ENCODE results near the gene LDLRAD3. TPM values are rescaled to one million over a fixed set of nuclear protein-coding genes. Genes with fewer than 3 reads are reported as not detected.

Gene LDLRAD3
- total RNA-seq, 1 experiment from 2014 or later = 4.5 TPM

- DNase-seq (ENCODE audit: low spot score) = no peak
- in situ Hi-C loops (cut with HindIII; ENCODE audit: low sequenced_read_pairs) = no loop called here
Observed at GRCh38 chr11:35924811-35925210, 19.1 kb upstream of the LDLRAD3 start.

GRCh38 chr11:35927104-35927503 lies 16.8 kb upstream of the LDLRAD3 start:
- peak; percentile 65 for DNase-seq (ENCODE audit: low spot score)
- in situ Hi-C loops (cut with HindIII; ENCODE audit: low sequenced_read_pairs) = no loop called here

- DNase-seq (ENCODE audit: low spot score) = peak; percentile 51
- in situ Hi-C loops (cut with HindIII; ENCODE audit: low sequenced_read_pairs) = no loop called here
Observed at GRCh38 chr11:35927682-35928081, 16.2 kb upstream of the LDLRAD3 start.

- no peak for DNase-seq (ENCODE audit: low spot score)
- in situ Hi-C loops (cut with HindIII; ENCODE audit: low sequenced_read_pairs) = no loop called here
Observed at GRCh38 chr11:35928688-35929395, 15.0 kb upstream of the LDLRAD3 start.

- no peak for DNase-seq (ENCODE audit: low spot score)
- in situ Hi-C loops (cut with HindIII; ENCODE audit: low sequenced_read_pairs) = no loop called here
Observed at GRCh38 chr11:35930466-35930865, 13.4 kb upstream of the LDLRAD3 start.

- DNase-seq (ENCODE audit: low spot score) = no peak
- in situ Hi-C loops (cut with HindIII; ENCODE audit: low sequenced_read_pairs) = no loop called here
Observed at GRCh38 chr11:35932121-35932520, 11.7 kb upstream of the LDLRAD3 start.

DNA sequence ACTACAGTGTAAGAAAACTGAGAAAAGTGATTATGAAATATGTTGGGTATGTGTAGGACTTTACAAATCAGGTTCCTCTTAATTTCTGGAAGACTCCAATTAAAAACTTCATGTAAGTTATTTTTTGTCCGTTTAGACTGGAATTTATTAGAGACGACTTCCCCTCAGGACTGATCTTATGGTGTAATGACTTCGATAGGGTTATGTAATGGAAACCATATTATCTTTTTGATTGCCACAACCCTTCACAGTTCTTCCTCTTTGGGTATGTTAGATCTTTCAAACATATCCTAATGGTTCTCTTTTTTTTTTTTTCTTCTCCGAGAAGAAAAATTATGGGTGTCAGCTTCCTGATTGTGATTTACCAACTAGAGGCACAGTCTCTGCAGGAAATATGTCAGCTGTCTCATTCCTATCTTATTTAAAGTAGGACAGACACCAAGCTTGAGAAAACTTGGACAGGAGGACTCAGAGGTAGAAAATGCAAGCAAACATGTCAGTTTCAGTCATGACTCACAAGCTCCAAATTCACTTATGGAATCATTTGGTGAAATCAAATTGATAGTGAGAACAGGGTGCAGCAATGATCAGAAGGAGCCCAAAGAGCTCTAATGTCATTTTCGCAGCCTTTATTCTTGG lies 11.1 kb upstream of the LDLRAD3 start:
- DNase-seq (ENCODE audit: low spot score) = no peak
- in situ Hi-C loops (cut with HindIII; ENCODE audit: low sequenced_read_pairs) = no loop called here

DNA sequence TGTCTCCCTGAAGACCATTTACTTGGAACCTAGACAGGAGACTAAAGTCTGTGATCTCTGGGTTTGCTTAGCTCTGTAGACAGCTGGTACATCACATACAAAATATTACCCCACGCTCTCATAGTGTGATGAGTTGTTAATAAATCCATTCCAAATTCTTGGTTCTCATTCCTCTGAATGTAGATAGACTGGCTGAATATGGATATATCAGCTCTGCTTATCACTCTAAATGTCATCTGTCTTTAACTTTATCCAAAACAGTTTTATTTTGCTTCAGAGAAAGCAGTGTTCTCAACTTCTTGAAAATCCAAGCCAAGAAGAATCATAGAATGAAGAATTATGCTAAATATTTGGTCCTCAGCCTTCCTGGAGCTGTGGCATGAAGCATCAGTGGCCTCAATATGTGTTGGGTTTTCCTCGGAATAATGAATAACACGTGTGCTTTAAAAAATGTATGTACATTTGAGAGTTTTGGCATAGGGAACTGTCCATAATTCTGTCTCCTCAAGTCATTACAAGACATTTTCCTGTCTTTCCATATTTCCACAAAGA lies 10.5 kb upstream of the LDLRAD3 start:
- in situ Hi-C loops (cut with HindIII; ENCODE audit: low sequenced_read_pairs) = no loop called here
- no peak for DNase-seq (ENCODE audit: low spot score)

- in situ Hi-C loops (cut with HindIII; ENCODE audit: low sequenced_read_pairs) = no loop called here
- DNase-seq (ENCODE audit: low spot score) = no peak
Observed at GRCh38 chr11:35934271-35934670, 9.6 kb upstream of the LDLRAD3 start.

GRCh38 chr11:35934981-35935380 lies 8.9 kb upstream of the LDLRAD3 start:
- in situ Hi-C loops (cut with HindIII; ENCODE audit: low sequenced_read_pairs) = no loop called here

GRCh38 chr11:35935390-35935789 lies 8.5 kb upstream of the LDLRAD3 start:
- in situ Hi-C loops (cut with HindIII; ENCODE audit: low sequenced_read_pairs) = no loop called here

More at GRCh38 chr11:35934981-35935380, 8.9 kb upstream of the LDLRAD3 start:
- no peak for DNase-seq (ENCODE audit: low spot score)

DNA sequence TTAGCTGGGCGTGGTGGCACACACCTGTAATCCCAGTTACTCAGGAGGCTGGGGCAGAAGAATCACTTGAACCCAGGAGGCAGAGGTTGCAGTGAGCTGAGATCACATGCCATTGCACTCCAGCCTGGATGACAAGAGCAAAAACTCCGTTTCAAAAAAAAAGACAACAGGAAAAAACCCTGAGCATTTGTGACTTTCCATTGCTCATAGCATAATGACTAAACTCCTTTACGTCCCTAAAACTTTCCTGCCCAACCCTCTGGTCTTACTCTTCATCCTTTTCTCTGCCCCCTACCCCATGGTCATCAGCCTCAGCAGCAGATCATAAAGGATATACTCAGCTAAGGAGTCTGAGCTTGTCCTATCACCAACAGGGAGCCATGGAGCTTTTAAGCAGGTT lies 6.8 kb upstream of the LDLRAD3 start:
- in situ Hi-C loops (cut with HindIII; ENCODE audit: low sequenced_read_pairs) = no loop called here
- no peak for DNase-seq (ENCODE audit: low spot score)

More at GRCh38 chr11:35935390-35935789, 8.5 kb upstream of the LDLRAD3 start:
- no peak for DNase-seq (ENCODE audit: low spot score)

- in situ Hi-C loops (cut with HindIII; ENCODE audit: low sequenced_read_pairs) = no loop called here
- no peak for DNase-seq (ENCODE audit: low spot score)
Observed at GRCh38 chr11:35937700-35938099, 6.2 kb upstream of the LDLRAD3 start.

DNA sequence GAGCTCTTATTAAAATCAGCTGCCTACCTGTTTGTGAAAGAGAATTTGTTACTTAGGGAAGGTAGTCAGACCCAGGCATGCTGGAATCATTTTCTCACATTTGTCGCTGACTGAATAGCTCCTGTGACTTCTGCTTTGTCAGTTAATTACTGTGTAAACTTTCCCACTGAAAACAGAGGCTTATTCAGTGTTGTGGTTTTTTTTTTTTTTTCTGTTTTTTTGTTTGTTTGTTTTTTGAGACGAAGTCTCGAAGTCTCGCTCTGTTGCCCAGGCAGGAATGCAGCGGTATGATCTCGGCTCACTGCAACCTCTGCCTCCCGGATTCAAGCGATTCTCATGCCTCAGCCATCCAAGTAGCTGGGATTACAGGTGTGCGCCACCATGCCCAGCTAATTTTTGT lies 5.6 kb upstream of the LDLRAD3 start:
- DNase-seq (ENCODE audit: low spot score) = no peak
- in situ Hi-C loops (cut with HindIII; ENCODE audit: low sequenced_read_pairs) = no loop called here

- no peak for DNase-seq (ENCODE audit: low spot score)
- in situ Hi-C loops (cut with HindIII; ENCODE audit: low sequenced_read_pairs) = no loop called here
Observed at GRCh38 chr11:35943309-35943708, 553 bp upstream of the LDLRAD3 start.

GRCh38 chr11:35944503-35945136 lies 758 bp downstream of the LDLRAD3 start:
- in situ Hi-C loops (cut with HindIII; ENCODE audit: low sequenced_read_pairs) = no loop called here
- no peak for DNase-seq (ENCODE audit: low spot score)

- in situ Hi-C loops (cut with HindIII; ENCODE audit: low sequenced_read_pairs) = no loop called here
- peak; percentile 54 for DNase-seq (ENCODE audit: low spot score)
Observed at GRCh38 chr11:35945137-35945518, 1.3 kb downstream of the LDLRAD3 start.

GRCh38 chr11:35946766-35947165 lies 2.9 kb downstream of the LDLRAD3 start:
- no peak for DNase-seq (ENCODE audit: low spot score)
- in situ Hi-C loops (cut with HindIII; ENCODE audit: low sequenced_read_pairs) = no loop called here

GRCh38 chr11:35947437-35947836 lies 3.6 kb downstream of the LDLRAD3 start:
- no peak for DNase-seq (ENCODE audit: low spot score)
- in situ Hi-C loops (cut with HindIII; ENCODE audit: low sequenced_read_pairs) = no loop called here

- no peak for DNase-seq (ENCODE audit: low spot score)
- in situ Hi-C loops (cut with HindIII; ENCODE audit: low sequenced_read_pairs) = no loop called here
Observed at GRCh38 chr11:35949242-35949641, 5.4 kb downstream of the LDLRAD3 start.

All from G401 (cell line).